ENCODE data around the gene CCDC178.
"Not testable (repeated sequence)": the region's sequence is repeated elsewhere in the genome, so short reads cannot be mapped to it uniquely, and the experiment has no call there.

Gene CCDC178

DNA sequence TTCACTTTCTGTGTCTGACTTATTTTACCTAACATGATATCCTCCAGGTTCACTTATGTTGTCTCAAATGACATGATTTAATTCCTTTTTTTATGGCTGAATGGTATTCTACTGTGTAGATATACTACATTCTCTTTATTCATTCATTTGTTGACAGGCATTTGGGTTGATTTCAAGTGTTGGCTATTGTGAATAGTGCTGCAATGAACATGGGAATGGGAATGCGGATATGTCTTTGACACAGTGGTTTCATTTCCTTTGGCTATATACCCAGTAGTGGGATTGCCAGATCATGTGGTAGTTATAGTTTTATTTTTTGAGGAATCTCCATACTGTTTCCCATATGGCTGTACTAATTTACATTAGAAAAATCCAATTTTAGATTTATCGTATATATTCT lies 472.3 kb downstream of the CCDC178 start:
- H3K4me3 ChIP-seq (ENCODE audit: low read depth, low read length) = no peak overlapping the region
- TF ChIP-seq, protein P1, sequence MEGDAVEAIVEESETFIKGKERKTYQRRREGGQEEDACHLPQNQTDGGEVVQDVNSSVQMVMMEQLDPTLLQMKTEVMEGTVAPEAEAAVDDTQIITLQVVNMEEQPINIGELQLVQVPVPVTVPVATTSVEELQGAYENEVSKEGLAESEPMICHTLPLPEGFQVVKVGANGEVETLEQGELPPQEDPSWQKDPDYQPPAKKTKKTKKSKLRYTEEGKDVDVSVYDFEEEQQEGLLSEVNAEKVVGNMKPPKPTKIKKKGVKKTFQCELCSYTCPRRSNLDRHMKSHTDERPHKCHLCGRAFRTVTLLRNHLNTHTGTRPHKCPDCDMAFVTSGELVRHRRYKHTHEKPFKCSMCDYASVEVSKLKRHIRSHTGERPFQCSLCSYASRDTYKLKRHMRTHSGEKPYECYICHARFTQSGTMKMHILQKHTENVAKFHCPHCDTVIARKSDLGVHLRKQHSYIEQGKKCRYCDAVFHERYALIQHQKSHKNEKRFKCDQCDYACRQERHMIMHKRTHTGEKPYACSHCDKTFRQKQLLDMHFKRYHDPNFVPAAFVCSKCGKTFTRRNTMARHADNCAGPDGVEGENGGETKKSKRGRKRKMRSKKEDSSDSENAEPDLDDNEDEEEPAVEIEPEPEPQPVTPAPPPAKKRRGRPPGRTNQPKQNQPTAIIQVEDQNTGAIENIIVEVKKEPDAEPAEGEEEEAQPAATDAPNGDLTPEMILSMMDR (IDR thresholded peaks at IDR 0.05; ENCODE audit: low read depth, low read length, missing control alignments) = no peak
- DNase-seq (ENCODE audit: low read depth) = no peak

DNA sequence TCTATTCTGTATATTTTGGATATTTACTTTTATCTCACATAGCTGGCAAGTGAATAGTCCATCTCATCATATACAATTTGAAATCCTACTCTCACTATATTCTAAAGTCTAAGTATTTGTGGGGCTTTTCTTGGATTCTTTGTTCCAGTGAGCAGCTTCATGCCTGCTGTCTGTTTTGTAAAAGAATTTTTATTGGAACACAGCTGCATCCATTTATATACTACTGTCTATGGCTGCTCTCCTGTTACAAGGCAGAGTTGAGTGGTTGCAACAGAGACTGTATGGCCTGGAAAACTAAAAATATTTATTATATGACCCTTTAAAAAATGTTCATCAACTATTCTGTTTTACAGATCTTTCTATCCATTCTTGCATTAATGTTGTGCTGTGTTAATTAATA lies 474.4 kb downstream of the CCDC178 start:
- DNase-seq (ENCODE audit: low read depth) = no peak
- no peak overlapping the region for H3K4me3 ChIP-seq (ENCODE audit: low read depth, low read length)
- TF ChIP-seq, protein P1 (IDR thresholded peaks at IDR 0.05; ENCODE audit: low read depth, low read length, missing control alignments) = no peak

DNA sequence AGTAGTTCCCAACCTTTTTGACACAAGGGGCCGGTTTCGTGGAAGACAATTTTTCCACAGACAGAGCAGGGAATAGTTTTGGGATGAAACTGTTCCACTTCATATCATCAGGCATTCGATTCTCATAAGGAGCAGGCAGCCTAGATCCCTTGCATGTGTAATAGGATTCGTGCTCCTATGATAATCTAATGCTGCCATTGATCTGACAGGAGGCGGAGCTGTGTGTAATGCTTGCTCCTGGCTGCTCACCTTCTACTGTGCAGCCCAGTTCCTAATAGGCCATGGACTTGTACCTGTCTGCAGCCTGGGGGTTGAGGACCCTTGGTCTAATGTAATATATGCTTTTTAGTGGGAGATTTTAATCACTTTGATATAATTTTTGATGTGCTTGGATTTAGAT lies 479.0 kb downstream of the CCDC178 start:
- no peak for DNase-seq (ENCODE audit: low read depth)

DNA sequence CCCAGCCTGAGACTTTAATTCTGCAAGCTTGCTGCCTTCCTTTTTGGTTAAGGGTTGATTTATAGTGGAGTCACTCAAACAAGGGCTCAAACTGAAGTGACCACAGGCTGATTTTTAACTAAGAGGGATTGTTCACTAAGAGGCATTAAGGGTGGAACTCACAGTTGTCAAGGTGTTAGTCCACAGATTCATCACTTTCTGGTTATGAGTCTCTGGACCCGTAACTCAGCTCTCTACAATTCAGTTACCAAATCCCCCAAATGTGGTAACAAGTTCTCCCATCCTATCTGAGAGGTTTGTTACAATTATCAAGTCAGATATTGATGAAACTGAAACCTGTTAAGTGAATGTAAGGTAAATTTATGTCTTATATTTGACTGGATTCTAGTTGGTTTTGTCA lies 481.8 kb downstream of the CCDC178 start:
- no peak overlapping the region for H3K4me3 ChIP-seq (ENCODE audit: low read depth, low read length)
- no peak for DNase-seq (ENCODE audit: low read depth)
- TF ChIP-seq, protein P1 (IDR thresholded peaks at IDR 0.05; ENCODE audit: low read depth, low read length, missing control alignments) = no peak

More for the DNA sequence above, 479.0 kb downstream of the CCDC178 start:
- TF ChIP-seq, protein P1 (IDR thresholded peaks at IDR 0.05; ENCODE audit: low read depth, low read length, missing control alignments) = no peak
- no peak overlapping the region for H3K4me3 ChIP-seq (ENCODE audit: low read depth, low read length)

DNA sequence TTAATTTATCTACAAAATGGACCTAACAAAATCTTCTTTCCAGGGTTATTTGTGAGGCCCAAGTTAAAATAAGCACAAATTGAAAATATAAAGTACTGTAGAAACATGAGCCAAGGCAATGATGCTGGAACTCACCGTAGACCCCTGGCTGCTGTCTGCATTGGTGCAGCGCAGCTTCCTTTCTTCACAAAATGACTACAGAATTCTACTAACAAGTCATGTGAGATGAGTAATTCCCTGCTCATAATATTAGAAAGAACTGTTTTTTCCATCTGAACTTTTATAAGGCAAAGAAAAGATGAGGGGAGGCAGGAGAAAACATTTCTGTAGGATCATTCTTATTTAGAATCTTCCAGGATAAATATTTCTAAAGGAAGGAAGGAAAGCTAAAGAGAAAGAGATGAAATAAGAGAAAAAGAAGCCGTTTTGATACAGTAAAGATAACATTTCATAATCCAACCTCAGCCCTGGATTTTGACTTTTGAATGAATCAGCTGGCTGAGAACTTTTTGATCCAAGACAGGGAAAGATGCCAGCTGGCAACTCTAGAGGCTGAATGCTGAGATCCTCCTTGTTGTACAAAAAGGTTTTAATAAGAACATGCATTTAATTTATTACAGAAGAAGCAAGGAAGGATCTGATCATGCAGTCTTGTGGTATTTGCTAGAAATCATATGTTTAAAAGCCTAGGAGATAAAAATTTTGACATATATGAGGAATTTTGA lies 483.8 kb downstream of the CCDC178 start:
- no peak overlapping the region for H3K4me3 ChIP-seq (ENCODE audit: low read depth, low read length)
- DNase-seq (ENCODE audit: low read depth) = no peak
- TF ChIP-seq, protein P1 (IDR thresholded peaks at IDR 0.05; ENCODE audit: low read depth, low read length, missing control alignments) = no peak

DNA sequence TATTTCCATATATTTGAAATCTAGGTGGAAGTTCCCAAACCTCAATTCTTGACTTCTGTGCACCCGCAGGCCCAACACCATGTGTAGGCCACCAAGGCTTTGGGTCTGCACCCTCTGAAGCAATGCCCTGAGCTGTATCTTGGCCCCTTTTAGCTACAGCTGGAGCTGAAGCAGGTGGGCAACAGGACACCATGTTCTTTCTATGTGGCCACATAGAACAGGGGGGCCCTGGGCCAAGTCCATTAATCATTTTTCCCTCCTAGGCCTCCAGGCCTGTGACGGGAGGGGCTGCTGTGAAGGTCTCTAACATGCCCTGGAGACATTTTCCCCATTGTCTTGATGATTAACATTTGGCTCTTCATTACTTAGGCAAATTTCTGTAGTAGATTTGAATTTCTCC lies 488.2 kb downstream of the CCDC178 start:
- H3K4me3 ChIP-seq (ENCODE audit: low read depth, low read length); DNase-seq (ENCODE audit: low read depth): not testable (repeated sequence)

DNA sequence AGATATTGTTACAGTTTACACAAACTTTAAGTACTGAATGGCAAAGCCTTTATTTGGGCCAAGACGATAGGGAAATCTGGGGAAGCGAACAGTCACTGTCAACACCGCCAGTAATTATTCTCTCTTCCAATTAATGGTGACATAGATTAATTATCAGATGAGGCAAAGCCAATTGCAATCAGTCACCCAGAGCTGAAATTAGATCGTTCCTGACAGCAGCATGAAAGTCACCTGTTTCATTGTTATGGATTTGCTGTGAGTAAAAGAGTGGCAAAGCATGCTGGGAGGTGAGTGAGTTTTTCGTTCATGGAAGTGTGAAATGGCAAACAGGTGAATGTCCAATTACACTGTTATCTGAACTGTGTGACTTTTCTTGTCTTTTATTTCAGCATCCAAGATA lies 502.9 kb downstream of the CCDC178 start:
- DNase-seq (ENCODE audit: low read depth) = no peak
- TF ChIP-seq, protein P1 (IDR thresholded peaks at IDR 0.05; ENCODE audit: low read depth, low read length, missing control alignments) = no peak
- no peak overlapping the region for H3K4me3 ChIP-seq (ENCODE audit: low read depth, low read length)
